Activated CD4-positive, CD25-positive, alpha-beta regulatory T cell treated with anti-CD3 and anti-CD28 coated beads, Interleukin-2, amount 50 U/mL, for 24 hours (primary cell): Measurements from ENCODE around the gene UBR7.
A peak's percentile ranks its signal among the peaks of the same experiment; 100 is the strongest.

Source experiments
- ATAC-seq, 2 donors: fragments of 150-1000 bp; cut with Tn5 transposase; one replicate each; pipeline ENCODE4 v1.10.0; 2021; ENCODE audit warnings: mild to moderate bottlenecking in 1 of 2, moderate library complexity in 1 of 2

The UBR7 gene

GRCh38 chr14:93263416-93263815 is 56.4 kb downstream of the UBR7 start:
- no peak for ATAC-seq

GRCh38 chr14:93266127-93266526 is 59.1 kb downstream of the UBR7 start:
- no peak for ATAC-seq

GRCh38 chr14:93267149-93267711 is 60.2 kb downstream of the UBR7 start:
- no peak for ATAC-seq

- ATAC-seq: no peak
Observed at GRCh38 chr14:93268406-93268805, 61.4 kb downstream of the UBR7 start.

- peak in 1 of 2 donors; percentile 30 for ATAC-seq
Observed at GRCh38 chr14:93269341-93270068, 62.4 kb downstream of the UBR7 start.

- ATAC-seq: no peak
Observed at GRCh38 chr14:93271111-93271510, 64.1 kb downstream of the UBR7 start.

GRCh38 chr14:93274055-93274806 is 67.2 kb downstream of the UBR7 start:
- no peak for ATAC-seq

- ATAC-seq: no peak
Observed at GRCh38 chr14:93276031-93276716, 69.1 kb downstream of the UBR7 start.
